Embryonic facial prominence (tissue), 1 donor: ENCODE data around the gene PRDM5.
"Not testable (repeated sequence)": the region's sequence is repeated elsewhere in the genome, so short reads cannot be mapped to it uniquely, and the experiment has no call there.

Experiments
- DNase-seq: peaks from one replicate; pipeline ENCODE4 v3.0.0-alpha.2; 2016; ENCODE audit errors: extremely low spot score

The PRDM5 gene

GRCh38 chr4:120754590-120754989, 167.9 kb downstream of the PRDM5 start:
- DNase-seq = no peak

- DNase-seq = no peak
These were observed 168.7 kb downstream of the PRDM5 start for GRCh38 chr4:120753854-120754253.

- no peak for DNase-seq
These were observed 172.4 kb downstream of the PRDM5 start for GRCh38 chr4:120750152-120750525.

- DNase-seq = no peak
These were observed 172.9 kb downstream of the PRDM5 start for GRCh38 chr4:120749445-120750151.

- DNase-seq = not testable (repeated sequence)
These were observed 180.9 kb downstream of the PRDM5 start for GRCh38 chr4:120741636-120742035.

- DNase-seq = no peak
These were observed 186.2 kb downstream of the PRDM5 start for GRCh38 chr4:120736312-120736711.

- DNase-seq = no peak
These were observed 188.6 kb downstream of the PRDM5 start for GRCh38 chr4:120733968-120734367.

GRCh38 chr4:120733054-120733453, 189.5 kb downstream of the PRDM5 start:
- DNase-seq = no peak

- no peak for DNase-seq
These were observed 191.0 kb downstream of the PRDM5 start for GRCh38 chr4:120731561-120731960.

- DNase-seq = no peak
These were observed 191.7 kb downstream of the PRDM5 start for GRCh38 chr4:120730777-120731320.

- DNase-seq = no peak
These were observed 193.4 kb downstream of the PRDM5 start for GRCh38 chr4:120728892-120729675.

- no peak for DNase-seq
These were observed 196.6 kb downstream of the PRDM5 start for GRCh38 chr4:120725639-120726580.

GRCh38 chr4:120724656-120725055, 197.9 kb downstream of the PRDM5 start:
- no peak for DNase-seq

GRCh38 chr4:120723986-120724385, 198.5 kb downstream of the PRDM5 start:
- no peak for DNase-seq

- DNase-seq = no peak
These were observed 199.4 kb downstream of the PRDM5 start for GRCh38 chr4:120723105-120723504.

GRCh38 chr4:120722655-120723054, 199.9 kb downstream of the PRDM5 start:
- no peak for DNase-seq

GRCh38 chr4:120720354-120720934, 202.1 kb downstream of the PRDM5 start:
- DNase-seq = no peak

GRCh38 chr4:120718979-120719566, 203.5 kb downstream of the PRDM5 start:
- no peak for DNase-seq

- DNase-seq = no peak
These were observed 206.2 kb downstream of the PRDM5 start for GRCh38 chr4:120716346-120716745.

GRCh38 chr4:120714417-120715010, 208.0 kb downstream of the PRDM5 start:
- DNase-seq = no peak

- no peak for DNase-seq
These were observed 212.5 kb downstream of the PRDM5 start for GRCh38 chr4:120709991-120710390.
